AML-193 (cell line): ENCODE data around the gene NRXN3.

Source experiments
- DNase-seq, 2 experiments: peaks; one replicate each; lab custom pipeline; 2025; lab: John Stamatoyannopoulos, UW

Gene NRXN3

DNA sequence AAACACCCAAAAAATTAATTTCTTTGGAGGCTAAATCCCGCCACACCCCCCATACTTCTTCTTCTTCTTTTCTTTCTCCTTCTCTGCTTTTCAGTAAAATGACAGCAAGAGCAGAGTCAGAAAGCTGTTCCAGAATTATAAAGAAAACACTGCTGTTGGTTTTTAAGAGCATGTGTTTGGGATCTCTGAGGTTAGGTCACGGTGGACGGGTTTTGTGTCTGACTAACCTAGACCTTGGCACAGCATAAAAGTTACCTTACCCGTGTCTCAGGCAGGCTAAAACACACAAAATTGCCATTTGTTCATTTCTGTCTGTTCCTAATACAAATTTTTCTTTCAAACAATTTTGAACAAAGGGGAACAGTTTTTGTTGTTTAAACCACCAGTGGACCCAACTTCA is 540.8 kb downstream of the NRXN3 start:
- no peak for DNase-seq

DNA sequence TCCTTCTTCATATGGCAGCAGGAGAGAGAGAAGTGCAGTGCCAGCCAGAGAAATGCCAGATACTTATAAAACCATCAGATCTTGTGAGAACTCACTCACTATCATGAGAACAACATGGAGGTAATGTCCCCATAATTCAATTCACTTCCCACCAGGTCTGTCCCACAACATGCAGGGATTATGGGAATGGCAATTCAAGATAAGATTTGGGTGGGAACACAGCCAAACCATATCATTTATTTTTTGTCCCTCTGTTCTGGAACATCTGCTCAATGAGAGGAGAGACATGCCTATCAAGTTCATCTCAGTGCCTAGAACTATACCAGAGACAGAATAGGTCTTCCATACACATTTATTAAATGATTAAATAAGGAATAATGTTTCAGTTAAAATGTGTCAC is 543.5 kb downstream of the NRXN3 start:
- no peak for DNase-seq

DNA sequence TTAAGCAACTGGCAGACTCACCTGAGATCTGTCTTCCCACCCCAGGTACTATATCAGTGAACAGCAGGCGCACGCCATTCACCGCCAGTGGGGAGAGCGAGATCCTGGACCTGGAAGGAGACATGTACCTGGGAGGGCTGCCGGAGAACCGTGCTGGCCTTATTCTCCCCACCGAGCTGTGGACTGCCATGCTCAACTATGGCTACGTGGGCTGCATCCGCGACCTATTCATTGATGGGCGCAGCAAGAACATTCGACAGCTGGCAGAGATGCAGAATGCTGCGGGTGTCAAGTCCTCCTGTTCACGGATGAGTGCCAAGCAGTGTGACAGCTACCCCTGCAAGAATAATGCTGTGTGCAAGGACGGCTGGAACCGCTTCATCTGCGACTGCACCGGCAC is 544.5 kb downstream of the NRXN3 start:
- DNase-seq: no peak

DNA sequence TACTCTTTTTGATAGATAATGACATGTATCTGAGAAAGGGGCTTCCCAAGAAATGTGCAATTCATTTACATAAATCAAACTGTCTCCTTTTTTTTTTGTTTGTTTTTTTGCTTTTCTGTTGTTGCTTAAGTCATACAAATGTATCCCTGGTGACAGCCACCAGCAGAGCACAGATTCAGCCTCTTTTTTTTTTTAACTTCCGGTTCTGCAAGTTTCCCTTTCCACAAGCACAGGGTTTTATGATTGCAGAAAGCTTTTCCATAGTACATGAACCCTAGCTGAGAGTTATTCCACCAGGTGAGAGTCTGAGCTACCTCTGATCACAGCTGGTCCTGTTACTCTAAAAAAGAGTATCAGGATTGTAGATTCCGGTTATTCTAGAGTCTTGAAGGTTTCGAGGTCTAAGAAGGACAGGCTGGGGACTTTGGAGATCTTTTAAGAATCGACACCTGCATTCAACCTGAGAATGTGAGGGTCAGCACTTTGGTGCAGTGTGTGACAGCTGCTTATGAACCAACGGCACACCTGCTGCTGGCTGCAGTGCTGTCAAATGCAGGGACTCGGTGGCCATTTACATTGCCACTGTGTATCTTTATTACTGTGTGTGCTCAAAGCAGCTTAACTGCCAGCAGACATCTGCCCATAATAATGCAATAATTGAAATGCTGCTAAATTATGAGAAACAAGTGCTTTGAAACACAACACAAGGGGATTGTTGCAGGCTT is 551.7 kb downstream of the NRXN3 start:
- DNase-seq: no peak

DNA sequence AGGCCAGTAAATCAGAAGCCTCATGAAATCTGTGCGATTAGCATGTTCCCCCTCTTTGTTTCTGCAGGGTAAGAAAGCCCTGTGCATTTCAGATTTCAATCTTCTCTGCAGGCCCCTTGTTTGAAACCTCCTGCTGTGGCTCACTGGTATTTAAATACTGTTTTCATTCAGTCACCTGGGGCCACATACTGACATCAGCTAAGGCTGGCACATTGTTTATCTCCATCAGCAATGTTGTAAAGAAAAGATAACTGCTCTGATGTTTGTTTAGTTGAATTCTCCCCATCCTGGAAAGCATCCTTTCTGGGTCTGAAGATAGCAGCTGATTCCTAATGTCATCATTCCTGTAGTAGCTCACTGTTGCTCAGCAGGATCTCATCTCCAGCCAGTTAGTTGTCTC is 554.9 kb downstream of the NRXN3 start:
- DNase-seq: no peak

DNA sequence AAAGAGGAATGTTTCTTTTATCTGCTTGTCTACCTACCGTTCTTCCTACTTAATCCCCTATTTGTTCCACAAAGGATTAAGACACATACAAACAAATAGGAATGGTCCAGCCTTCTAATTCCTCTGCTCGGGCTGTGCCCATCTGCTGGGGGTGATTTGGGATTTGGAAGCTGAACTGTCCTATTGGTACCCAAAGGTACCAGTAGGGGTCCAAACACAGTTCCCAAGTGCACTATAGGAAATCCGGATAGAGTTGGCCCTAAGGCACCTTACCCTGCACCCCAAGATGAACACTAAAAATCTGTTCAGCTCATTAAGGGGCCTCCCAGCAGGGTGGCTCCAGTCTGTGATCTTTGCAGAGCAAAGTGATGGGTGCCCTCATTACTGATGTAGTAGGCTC is 566.9 kb downstream of the NRXN3 start:
- no peak for DNase-seq

DNA sequence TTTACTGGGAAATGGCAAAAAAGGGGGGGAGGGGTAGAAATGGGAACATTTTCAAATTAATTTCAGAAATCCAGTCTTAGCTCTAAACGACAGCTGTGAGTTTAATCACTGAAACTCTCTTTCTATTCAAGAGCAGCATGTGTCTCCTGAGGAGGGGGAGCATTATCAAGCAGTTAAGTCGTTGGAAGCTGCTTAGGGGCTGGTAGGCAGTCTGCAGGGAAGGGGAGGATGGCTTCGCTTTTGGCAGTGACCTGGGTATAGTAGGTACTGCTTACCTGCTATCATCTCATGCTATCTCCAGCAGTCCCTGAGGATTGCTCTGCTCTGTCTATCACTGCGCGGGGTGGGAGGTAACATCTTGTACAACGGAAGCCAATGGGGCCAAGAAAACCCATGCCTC is 567.4 kb downstream of the NRXN3 start:
- DNase-seq: no peak

DNA sequence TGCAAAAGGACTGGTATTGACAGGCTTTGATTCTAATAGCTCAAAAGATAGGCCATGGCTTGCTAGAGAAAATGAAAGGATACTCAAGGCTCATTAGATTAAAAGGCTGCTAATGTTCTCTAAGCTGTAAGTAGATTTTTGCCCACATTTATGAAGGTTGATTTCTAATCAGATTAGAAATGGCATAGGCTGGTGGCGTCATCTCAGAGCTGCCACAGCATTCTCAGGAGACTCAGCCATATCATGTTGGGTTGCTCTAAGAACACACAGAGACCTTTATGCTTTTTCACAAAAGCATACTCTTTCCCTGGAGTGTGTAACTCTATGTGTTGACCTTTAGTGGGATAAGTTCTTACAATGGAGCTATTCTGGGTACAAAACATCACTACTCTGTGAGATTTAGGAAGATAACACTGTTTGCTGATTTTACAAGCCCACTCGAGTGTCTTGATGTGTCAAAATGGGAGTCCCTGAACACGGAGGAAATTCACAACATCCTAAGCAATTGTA is 576.0 kb downstream of the NRXN3 start:
- DNase-seq: no peak

DNA sequence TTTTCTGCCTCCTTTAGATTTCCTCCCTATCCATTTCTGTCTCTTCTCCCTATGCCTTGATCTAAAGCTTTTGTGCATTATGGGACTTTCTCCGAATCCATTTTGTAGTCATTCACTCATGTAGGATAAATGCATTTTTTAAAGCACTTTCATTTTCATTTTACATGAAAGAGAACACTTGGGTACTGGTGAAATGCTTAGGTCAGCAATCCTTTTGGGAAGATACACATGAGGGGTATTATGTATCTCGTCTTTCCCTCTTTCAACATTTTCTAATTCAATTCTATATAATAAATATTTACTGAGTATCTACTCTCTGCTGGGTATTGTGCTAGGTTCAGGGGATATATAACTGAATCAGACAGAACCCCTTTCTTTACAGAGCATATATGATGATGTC is 577.6 kb downstream of the NRXN3 start:
- DNase-seq: no peak

DNA sequence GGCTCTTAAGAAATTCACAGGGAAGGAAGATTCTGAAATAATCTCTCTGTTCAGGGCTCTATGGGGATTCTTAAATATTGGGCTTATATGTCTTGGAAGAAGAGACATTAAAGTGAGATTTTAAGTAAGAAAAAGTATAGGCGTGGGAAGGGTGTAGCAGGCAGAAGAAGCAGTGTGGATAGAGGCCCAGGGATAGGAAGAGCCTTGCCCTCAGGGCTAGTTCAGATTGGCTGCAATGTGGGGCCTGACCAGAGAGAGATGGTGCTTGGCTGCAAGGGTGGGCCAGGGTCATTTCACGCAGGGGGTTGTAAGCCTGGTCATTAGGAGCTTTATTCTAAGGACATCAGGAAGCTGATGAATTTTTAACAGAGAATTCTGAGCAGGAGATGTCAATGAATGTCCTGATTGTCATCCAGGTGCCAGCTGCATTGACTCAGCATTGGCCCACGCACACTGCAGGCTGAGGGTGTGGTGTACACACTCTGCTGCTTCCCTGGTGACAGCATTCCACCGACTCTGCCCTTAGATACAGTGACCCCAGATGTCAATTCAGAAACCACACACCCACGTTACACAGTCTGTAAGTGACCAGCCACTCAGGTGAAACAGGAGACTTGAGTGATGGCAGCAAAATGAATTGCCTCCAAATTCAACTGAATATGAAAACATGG is 582.5 kb downstream of the NRXN3 start:
- no peak for DNase-seq

DNA sequence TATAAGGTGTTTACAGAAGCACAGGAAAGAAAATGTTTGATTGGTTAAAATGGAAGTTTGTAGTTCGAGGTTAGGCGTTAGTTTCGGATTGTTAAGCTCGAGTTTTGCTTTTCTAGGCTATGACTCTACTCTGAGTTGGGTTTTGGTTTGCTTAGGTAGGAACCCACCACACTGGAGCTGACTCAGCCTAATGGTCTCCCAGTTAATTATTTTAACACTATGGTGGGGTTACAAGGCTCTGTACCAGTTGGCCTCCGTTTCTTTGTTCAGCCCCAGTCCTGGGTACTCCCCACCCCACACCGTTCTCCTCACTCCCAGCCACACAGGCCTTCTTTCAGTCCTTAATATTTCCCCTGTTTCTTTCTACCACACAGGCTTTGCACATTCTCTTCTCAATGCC is 583.9 kb downstream of the NRXN3 start:
- DNase-seq: no peak

DNA sequence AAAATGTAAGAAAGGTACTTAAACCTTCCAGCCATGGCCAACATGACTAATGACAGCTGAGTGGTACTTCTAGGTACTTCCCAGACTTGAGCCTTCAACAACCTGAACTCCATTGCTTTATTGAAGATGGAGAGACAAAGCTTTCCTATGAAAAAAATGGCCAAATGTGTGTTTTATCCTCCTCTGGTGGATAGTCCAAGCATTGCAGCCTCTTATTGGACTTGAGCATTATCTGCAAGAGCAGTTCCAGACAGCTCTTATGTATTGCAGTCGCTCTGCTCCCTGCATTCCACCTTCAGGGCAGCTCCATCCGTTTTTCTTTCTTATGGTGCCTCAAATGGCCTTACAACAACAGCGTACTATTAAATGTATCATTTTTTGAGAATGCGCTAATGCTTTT is 588.2 kb downstream of the NRXN3 start:
- peak; percentile 1 to 3 for DNase-seq

DNA sequence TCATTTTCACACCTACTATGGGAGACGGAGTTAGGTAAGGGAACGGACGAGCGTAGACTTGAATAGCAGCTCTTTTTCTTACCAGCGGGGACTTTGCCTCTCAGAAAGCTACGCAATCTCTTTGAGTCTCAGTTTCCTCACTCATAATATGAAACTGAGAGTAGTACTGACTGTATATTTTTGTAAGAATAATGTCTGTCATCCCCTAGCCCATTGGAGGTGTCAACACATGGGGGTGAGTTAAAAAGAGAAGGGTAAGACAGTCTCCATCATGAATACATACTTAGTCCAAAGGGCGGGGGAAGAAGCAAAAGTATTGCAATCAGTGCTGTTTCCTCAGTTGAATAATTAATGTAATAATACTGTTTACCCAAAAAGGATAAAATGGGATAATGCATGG is 592.2 kb downstream of the NRXN3 start:
- DNase-seq: no peak

DNA sequence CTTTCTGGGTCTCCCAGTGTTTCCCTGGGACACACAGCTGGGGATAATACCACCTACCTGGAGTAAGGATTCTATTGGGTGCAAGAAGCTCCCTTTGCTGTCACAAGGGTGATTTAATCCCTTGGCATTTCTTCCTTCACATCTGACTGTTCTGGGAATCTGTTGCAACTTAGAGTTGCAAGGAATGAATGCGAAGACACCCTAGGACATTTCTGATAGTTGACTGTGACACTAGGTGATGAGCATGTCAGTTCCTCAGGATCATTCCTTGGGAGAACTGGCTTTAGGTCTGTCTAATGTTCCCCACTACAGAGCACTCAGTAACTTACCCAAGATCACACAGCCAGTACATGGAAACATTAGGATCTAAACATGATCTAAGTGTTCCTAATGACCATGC is 593.6 kb downstream of the NRXN3 start:
- DNase-seq: no peak

DNA sequence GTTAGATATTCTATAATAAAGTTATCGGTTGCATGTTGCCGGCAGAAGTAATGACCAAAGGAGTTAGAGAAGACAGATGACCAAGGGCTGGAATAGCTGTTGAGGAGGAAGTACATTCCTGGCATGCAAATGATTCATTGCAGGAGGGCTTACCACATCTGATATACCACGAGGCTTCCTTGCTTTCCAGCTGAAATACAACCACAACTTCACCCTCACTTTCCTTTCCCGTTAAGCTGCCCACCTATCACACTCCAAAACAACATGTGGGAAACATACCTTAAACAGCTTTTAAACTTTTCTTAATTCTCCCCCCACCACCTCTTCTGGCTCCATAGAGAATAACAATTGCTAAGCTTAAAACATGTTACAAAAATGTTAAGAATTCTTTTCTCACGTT is 594.1 kb downstream of the NRXN3 start:
- DNase-seq: no peak

DNA sequence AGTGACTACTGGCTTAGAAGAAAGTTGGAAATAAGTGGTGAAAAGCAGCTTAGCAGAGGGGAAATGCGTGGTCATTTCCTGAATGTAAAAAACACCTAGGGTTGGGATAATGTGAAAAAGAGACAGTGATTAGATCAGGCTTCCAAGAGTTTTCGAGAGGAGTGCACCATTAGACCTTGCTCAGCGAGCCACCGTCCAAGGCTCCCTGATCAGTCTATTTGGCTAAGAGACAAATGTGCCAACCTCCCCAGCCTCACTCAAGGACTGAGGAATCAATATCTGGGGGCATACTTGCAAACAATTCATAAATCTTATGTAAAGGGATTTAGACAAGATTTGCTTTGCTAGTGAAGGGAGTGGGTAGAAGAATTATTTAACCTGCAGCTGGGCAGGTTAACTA is 594.5 kb downstream of the NRXN3 start:
- DNase-seq: no peak

DNA sequence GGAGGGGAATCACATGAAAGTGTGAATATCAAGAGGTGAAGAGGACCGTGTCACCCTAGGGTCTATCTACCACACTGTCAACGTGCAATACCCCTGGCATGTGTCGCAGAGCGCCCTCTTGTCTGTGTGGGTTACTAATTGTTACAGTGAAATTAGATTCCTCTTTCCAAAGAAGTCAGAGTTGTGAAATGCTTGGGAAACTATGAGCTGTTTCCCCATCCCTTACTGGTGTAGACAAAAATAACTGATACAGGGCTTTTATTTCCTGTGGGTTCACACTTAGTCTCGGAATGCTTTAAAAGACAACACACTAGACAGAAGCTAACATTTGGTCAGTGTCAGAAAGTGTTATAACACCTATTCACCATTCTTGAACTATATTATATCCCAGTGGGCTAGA is 597.3 kb downstream of the NRXN3 start:
- no peak for DNase-seq

DNA sequence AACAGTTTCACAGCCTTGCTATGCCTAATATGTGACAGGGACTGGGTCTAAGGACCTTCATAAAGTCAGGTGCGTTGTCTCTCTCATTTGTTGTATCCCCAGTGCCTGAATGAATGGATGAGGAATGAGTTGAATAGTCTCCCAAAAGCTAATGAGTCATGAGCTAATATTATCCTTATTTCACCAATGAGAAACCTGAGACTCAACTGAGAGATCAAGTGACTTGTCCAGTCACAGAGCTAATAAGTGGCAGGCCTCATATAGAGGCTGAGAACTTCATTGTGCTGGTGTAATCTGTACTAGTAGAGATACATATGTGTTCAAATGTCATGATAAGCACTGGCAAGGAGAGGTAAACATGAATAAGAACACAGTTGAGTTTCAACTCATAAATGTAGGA is 612.4 kb downstream of the NRXN3 start:
- DNase-seq: no peak

DNA sequence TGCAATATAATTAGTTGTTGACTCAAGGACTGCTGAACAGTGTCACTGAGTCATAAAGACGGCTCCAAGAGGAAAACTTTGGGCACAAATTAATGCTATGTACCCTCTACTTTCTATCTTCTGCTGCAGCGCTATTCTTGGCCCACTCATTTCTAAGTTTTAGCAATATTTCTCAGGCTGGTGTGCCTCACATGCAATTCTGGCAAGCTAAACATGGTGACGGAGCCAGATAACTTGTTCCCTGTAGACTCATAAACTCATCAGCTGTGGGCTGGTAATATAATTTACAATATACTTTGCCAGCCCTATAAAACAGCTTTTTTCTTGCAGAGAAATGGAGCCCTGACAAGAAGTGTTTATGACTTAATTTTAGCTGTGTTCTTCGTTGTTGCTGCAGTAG is 615.1 kb downstream of the NRXN3 start:
- no peak for DNase-seq

DNA sequence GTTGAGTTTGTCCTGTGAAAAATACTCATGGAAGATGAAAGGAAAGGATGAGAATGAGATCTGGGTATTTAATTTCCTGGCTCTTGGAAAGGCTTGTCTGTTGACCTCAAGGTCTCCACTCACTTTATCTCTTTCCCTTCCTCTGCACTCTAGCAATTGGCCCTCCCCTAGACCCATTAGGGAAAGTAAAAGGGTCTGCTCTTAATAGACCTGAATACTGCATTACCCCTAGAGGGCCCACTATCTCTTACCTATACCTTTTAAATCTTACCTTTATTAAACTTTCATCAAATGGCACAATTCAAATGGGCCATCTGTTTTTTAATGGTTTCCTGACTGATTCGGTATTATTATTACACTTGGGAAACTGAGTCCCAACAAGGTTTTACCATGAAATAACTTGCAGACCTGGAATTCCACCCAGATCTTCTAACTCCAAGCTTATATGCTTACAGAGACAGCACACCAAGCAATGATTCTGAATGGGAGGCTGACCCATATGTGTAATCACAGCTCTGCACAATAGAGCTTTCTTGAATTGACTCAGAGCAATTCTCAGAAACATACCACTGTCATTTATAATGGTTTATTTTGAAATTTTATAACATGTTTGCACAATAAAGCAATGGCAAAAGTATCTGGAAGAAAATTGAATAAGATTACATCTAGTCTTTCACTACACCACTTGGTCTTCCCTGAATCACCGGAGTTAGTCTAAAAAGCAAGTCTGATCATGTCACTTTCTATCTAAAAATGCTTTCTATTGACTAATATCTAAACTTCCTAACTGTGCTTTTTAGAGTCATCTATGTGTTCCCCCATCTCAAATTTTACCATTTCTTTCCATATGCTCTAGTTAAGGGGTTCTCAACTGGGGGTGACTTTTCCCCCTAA is 618.5 kb downstream of the NRXN3 start:
- no peak for DNase-seq

DNA sequence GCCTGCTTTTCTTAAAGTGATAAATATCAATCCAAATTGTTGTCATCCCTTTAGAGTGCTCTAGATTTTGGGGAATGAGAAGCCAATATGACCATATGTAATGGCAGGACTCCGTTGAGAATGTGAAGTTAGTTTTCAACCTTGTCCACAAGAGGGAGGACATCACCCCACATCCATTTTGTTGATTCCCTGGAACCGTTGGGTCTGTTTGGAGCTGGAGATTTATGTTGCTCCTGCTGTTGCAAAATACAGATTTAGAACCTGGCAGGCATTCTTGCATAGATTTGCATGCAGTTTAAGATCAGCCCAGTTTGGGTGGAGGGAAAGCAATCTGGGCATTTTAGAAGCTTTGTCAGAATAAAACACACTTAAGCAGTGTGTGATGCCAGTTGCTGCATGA is 620.1 kb downstream of the NRXN3 start:
- DNase-seq: no peak

DNA sequence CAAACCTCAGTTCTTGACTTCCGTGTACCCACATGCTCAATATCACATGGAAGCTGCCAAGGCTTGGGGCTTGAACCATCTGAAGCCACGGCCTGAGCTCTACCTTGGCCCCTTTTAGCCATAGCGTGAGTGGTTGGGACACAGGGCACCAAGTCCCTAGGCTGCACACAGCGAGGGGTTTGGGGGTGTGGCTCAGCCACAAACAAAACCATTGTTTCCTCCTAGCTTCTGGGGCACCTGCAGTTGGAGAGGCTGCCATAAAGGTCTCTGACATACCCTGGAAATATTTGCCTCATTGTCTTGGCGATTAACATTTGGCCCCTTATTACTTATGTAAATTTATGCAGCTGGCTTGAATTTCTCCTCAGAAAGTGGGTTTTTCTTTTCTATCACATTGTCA is 628.6 kb downstream of the NRXN3 start:
- no peak for DNase-seq

DNA sequence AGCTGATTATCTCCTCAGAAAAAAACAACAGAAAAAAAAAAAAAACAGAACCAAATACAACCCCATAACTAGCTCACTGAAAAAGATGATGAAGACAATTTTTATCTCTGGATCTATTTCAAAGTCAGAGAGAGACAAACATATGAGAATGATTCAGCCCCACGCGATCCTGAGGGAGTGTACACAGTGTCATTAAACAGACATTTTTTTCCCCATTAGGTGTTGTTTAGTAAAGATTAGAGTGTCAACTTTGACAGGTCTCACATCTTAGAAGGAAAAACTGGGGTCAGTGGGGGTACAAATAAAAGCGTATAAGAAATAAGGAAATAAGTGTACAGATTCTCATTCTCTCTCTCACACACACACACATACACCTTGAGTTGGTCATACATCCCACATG is 635.4 kb downstream of the NRXN3 start:
- no peak for DNase-seq
